Right lobe of liver (tissue), 6 donors: ENCODE measurements around the gene WTAP. TPM values are rescaled to one million over a fixed set of nuclear protein-coding genes. Genes with fewer than 3 reads are reported as not detected.

Experiments used
- ATAC-seq, 4 donors: fragments of 200-7000 bp; cut with Tn5 transposase; one replicate each; pipeline ENCODE4 v1.9.1; 2020; ENCODE audit warnings: mild to moderate bottlenecking in 4 of 4, moderate library complexity in 4 of 4
- DNase-seq, 3 donors: peaks; one replicate each; pipeline ENCODE4 v3.0.0-alpha.2; 2020
- H3K27ac ChIP-seq, 3 donors: fragments of 200-600 bp; one replicate each; pipeline ENCODE4 v1.8.0; 2022
- H3K27me3 ChIP-seq, 2 donors: fragments of 200-600 bp; one replicate each; pipeline ENCODE4 v1.8.0; 2022
- H3K36me3 ChIP-seq, 4 donors: fragments of 200-600 bp; sonication (generic) in 1 of 4; one replicate each; pipeline versions ENCODE4 v1.5.1 to v1.8.0; 2017 to 2022; ENCODE audit warnings: control low read depth in 1 of 4
- H3K4me1 ChIP-seq, 4 donors: fragments of 200-600 bp; sonication (generic) in 1 of 4; one replicate each; pipeline versions ENCODE4 v1.5.1 to v1.8.0; 2017 to 2022; ENCODE audit warnings: control low read depth in 1 of 4
- H3K4me3 ChIP-seq, 3 donors: fragments of 200-600 bp; one replicate each; pipeline ENCODE4 v1.8.0; 2022
- H3K9me3 ChIP-seq, 4 donors: fragments of 200-600 bp; sonication (generic) in 1 of 4; one replicate each; pipeline versions ENCODE4 v1.5.1 to v1.8.0; 2017 to 2022; ENCODE audit warnings: control low read depth in 1 of 4
- POLR2A ChIP-seq: fragments of 450-650 bp; IDR thresholded peaks from one replicate; pipeline ENCODE4 v1.6.1; 2017; ENCODE audit warnings: antibody characterized with exemption, mild to moderate bottlenecking
- WGBS: methylation state at CpG from one replicate; pipeline ENCODE4 v1.1.6; 2018; ENCODE audit warnings: low coverage, low lambda C conversion rate; ENCODE audit not compliant: insufficient coverage; ENCODE audit errors: missing lambda C conversion rate; 5-methylcytosine and 5-hydroxymethylcytosine counted together
- intact Hi-C, 2 donors: fragments of 100-400 bp; cut with DNase I; formaldehyde crosslinking; loops; one replicate each; pipeline versions ENCODE4 v1.11.2 to v1.14.1; 2022
- total RNA-seq, 6 experiments: library from RNA; depleted of rRNA in 2 of 6; stranded (reverse); fragments of >200 nt in 2 of 6; fragmentation: NEBNext Ultra II Directional in 3 of 6; extraction: Animal tissue kit (Norgen Biotek cat#: 25700) in 3 of 6; gene quantifications; one replicate each; pipeline versions ENCODE4 v1.1.0 to v1.2.4, GENCODE V29; 2016 to 2023
- TF ChIP-seq, protein P1 (sequence below), 4 donors: fragments of 200-600 bp in 3 of 4; fragments of 450-650 bp in 1 of 4; IDR thresholded peaks; one replicate each; pipeline versions ENCODE4 v1.5.1 to v1.8.0; 2016 to 2022; ENCODE audit warnings: antibody characterized with exemption in 4 of 4, mild to moderate bottlenecking in 2 of 4
- donor health status: DM: no; HTN: yes; CAD: no.
- donor health status: DM: no; HTN: no; CAD: no.
- donor health status: DM: no; HTN: no; CAD: no.
- donor health status: DM: no; HTN: yes; CAD: no.
- donor health status: DM: no; HTN: yes; CAD: no.

The WTAP gene
- total RNA-seq, 6 experiments from 2014 or later: 21.1 to 64.3 (median 37.6) TPM

DNA sequence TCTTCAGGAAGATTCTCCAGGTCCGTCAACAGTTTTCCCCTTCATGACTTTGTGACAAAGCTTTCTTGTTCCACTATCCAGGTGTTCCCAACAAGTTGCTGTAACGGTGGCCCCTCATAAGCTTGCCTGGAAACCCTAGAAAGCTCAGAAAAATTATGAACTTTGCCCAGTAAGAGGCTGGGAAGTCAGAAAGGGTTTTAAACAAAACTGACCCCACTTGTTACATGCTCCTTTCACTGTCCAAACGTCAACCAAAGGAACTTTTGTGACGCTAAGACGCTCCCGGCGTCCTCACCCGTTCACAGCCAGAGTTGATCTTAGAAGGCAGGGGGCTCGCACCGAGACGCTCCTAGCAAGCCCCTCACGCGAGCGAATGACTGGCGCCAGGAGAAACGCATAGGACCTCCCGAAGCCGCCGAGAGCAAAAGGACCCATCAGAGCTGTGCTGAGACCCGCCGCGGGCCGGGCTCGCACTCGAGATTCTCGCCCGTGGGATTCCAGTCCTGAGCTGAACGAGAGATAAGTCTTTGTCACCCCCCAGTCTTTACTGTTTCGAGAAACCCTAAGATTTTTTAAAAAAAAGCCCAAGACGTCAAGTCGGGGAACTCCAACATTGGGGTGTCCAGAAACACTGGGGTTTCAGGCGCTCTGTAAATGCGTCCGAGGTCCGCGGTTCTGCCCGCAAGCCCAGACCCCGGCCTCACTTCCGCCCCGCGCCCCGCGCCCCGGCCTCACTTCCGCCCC is 34.0 kb downstream of the WTAP start:
- DNase-seq: peak; percentile 30 to 60 (median 55)
- peak overlapping the region; percentile 95 to 96 (median 95) for H3K27ac ChIP-seq
- peak overlapping the region; percentile 76 to 91 (median 87) for H3K4me3 ChIP-seq
- H3K9me3 ChIP-seq: no peaks in the 10 kb centered on the region
- no peaks in the 10 kb centered on the region for H3K27me3 ChIP-seq
- peaks cover 0 to 25% (median 6%) of the 10 kb centered on the region in 4 donors for H3K36me3 ChIP-seq
- peaks cover 0 to 28% (median 4%) of the 10 kb centered on the region in 4 donors for H3K4me1 ChIP-seq
- intact Hi-C loops: no loop called here
- 3% methylated on average over 16 of the region's 45 CpGs for WGBS
- no peak for ATAC-seq
- TF ChIP-seq, protein P1, sequence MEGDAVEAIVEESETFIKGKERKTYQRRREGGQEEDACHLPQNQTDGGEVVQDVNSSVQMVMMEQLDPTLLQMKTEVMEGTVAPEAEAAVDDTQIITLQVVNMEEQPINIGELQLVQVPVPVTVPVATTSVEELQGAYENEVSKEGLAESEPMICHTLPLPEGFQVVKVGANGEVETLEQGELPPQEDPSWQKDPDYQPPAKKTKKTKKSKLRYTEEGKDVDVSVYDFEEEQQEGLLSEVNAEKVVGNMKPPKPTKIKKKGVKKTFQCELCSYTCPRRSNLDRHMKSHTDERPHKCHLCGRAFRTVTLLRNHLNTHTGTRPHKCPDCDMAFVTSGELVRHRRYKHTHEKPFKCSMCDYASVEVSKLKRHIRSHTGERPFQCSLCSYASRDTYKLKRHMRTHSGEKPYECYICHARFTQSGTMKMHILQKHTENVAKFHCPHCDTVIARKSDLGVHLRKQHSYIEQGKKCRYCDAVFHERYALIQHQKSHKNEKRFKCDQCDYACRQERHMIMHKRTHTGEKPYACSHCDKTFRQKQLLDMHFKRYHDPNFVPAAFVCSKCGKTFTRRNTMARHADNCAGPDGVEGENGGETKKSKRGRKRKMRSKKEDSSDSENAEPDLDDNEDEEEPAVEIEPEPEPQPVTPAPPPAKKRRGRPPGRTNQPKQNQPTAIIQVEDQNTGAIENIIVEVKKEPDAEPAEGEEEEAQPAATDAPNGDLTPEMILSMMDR (IDR thresholded peaks at IDR 0.05): no peak
- no peak for TF ChIP-seq POLR2A

DNA sequence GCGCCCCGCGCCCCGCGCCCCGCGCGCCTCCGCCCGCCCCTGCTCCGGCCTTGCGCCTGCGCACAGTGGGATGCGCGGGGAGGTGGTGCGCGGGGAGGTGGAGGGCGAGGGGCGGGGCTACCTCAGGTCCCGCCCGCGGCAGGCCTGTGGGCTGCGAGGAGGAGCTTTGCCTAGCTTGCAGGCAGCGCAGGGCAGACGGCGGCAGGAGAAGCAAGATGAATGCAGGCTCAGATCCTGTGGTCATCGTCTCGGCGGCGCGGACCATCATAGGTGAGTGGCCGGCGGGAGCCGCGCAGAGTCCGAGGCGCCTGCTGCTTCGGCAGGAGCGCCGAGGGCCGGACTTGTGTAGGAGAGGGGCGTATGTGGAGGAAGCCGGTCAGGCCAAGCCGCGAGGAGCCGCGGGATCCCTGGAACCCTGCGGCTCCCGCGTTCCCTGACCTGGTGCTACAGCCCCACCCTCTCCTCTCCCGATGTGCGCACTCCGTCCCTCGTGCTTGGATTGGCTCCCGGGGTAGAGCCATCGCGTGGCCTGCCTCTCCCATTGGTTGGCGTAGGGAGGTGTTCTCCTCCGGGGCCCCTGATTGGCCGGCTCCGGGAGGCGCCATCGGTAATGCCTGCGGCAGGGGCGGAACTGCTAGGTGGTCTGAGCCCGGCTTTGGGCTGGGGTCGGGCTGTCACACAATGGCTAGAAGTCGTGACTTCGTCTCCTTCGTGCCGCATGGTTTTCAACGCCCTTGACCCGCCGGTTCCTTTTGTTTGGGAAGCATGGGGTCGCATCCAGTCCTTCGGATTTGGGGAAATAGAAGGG is 34.8 kb downstream of the WTAP start, which contains the start of gene ACAT2:
ACAT2 (plus strand) TSS at position 173 of the 808 bp plus-strand sequence; CDS start at position 216, 43 bp downstream.
- H3K27me3 ChIP-seq: no peaks in the 10 kb centered on the region
- H3K36me3 ChIP-seq: peaks cover 0 to 28% (median 8%) of the 10 kb centered on the region in 4 donors
- DNase-seq (peak; percentile 97 to 98 (median 98)), ATAC-seq (peak; percentile 88 to 98 (median 94))
- TF ChIP-seq POLR2A: peak; percentile 79
- TF ChIP-seq, protein P1 (IDR thresholded peaks at IDR 0.05): peak in 1 of 4 donors; percentile 14
- 0% methylated on average over 6 of the region's 76 CpGs for WGBS
- H3K9me3 ChIP-seq: no peaks in the 10 kb centered on the region
- H3K4me1 ChIP-seq: peaks cover 0 to 28% (median 4%) of the 10 kb centered on the region in 4 donors
- H3K4me3 ChIP-seq: peak within 1 kb of the TSS; percentile 76 to 91 (median 87)
- intact Hi-C loops: no loop called here
- H3K27ac ChIP-seq: peak within 1 kb of the TSS; percentile 95 to 96 (median 95)

DNA sequence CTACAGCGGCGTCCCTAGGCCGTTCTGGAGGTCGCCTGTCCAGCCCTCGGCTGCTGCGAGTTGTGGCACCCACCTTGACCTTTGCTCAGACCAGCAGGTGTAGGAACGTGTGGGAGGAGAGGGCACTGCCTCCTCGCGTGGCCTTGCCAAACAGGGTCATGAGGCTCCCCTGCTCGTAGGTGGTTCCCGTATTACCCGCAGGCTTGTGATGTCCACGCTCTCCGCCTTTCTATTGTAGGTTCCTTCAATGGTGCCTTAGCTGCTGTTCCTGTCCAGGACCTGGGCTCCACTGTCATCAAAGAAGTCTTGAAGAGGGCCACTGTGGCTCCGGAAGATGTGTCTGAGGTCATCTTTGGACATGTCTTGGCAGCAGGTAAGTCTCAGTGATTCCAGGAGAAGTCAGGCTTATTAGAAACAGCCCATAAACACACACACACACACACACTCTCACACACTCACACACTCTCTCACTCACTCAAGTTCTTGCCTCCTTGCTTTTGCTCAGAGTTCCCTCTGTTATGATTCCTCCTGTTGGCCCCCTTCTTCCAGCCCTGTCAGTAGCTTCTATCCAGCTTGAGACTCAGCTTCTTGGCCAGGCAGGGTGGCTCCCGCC is 35.5 kb downstream of the WTAP start:
- DNase-seq (peak; percentile 80 to 87 (median 83)), ATAC-seq (peak; percentile 57 to 72 (median 68))
- peak overlapping the region; percentile 95 to 96 (median 95) for H3K27ac ChIP-seq
- no peaks in the 10 kb centered on the region for H3K27me3 ChIP-seq
- TF ChIP-seq, protein P1 (IDR thresholded peaks at IDR 0.05): peak in 1 of 4 donors; percentile 1
- TF ChIP-seq POLR2A: no peak
- H3K36me3 ChIP-seq: peaks cover 3 to 35% (median 13%) of the 10 kb centered on the region in 4 donors
- WGBS: 10% methylated on average over 3 of the region's 16 CpGs
- peak overlapping the region; percentile 76 to 91 (median 87) for H3K4me3 ChIP-seq
- no peaks in the 10 kb centered on the region for H3K9me3 ChIP-seq
- H3K4me1 ChIP-seq: peaks cover 0 to 28% (median 4%) of the 10 kb centered on the region in 4 donors
- intact Hi-C loops: no loop called here

DNA sequence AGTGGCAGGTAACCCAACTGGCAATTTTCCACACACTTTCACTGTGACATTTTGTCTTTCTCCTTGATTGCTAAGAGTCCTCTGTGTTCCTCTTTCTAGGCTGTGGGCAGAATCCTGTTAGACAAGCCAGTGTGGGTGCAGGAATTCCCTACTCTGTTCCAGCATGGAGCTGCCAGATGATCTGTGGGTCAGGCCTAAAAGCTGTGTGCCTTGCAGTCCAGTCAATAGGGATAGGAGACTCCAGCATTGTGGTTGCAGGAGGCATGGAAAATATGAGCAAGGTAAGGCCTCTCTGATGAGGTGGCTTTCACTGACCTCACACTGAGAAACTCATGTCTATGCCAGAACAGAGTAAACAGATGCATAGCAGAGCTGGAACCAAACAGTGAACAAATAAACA is 39.6 kb downstream of the WTAP start:
- H3K36me3 ChIP-seq: peaks cover 3 to 53% (median 20%) of the 10 kb centered on the region in 4 donors
- H3K9me3 ChIP-seq: no peaks in the 10 kb centered on the region
- H3K4me3 ChIP-seq: no peak overlapping the region
- intact Hi-C loops: no loop called here
- ATAC-seq: peak in 2 of 4 donors; percentile 10 to 26
- peak overlapping the region in 2 of 3 donors; percentile 51 to 55 for H3K27ac ChIP-seq
- DNase-seq: no peak
- H3K4me1 ChIP-seq: peaks cover 0 to 21% (median 4%) of the 10 kb centered on the region in 4 donors
- H3K27me3 ChIP-seq: no peaks in the 10 kb centered on the region
- TF ChIP-seq POLR2A: no peak
- TF ChIP-seq, protein P1 (IDR thresholded peaks at IDR 0.05): no peak
